ENCODE measurements around the gene RDH5.

DNA sequence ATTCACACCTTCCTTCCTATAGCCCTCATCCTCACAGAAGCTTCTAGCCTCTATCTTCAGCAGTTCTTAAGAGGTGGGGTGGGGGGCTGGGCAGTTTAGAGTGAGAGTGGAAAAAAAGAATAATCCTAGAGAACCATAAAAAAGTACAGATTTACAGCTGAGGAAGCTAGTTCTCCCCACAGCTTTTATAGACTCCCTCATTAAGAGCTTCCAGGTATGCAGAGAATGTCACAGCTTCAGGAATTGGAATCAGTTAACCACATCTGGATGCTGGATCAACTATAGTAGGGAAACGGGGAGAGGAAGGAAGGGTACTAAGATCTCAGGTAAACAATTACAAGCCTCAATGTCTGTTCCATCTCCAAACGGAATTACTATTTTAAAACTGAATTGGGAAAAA, 35.1 kb downstream of the RDH5 start:
- TF ChIP-seq TAF1 (IDR thresholded peaks at IDR 0.05; ENCODE audit: low read depth, low read length) (no peak), POLR2AphosphoS5 (IDR thresholded peaks at IDR 0.05; ENCODE audit: low read depth, low read length) (no peak), POU2F2 (IDR thresholded peaks at IDR 0.05; ENCODE audit: low read depth, low read length) (no peak), POLR2A (IDR thresholded peaks at IDR 0.05; ENCODE audit: low read depth, low read length) (no peak), PAX5 (IDR thresholded peaks at IDR 0.05; ENCODE audit: insufficient read depth, low read length, severe bottlenecking) (no peak), SPI1 (IDR thresholded peaks at IDR 0.05; ENCODE audit: low read depth, low read length) (no peak)
